Fibroblast of skin of scalp (primary cell): Measurements from ENCODE around the gene LCE6A.

ENCODE experiments used
- DNase-seq: peaks from one replicate; pipeline ENCODE4 v3.0.0-alpha.2; 2013

LCE6A gene

GRCh38 chr1:152876827-152877226, 34.2 kb downstream of the LCE6A start:
- DNase-seq, result no peak

GRCh38 chr1:152878042-152878441, 35.4 kb downstream of the LCE6A start, which contains the start of gene SMCP:
Gene SMCP, plus strand, starts transcription at chr1:152878322. Its CDS starts 6,101 bp downstream, at chr1:152884423.
- no peak for DNase-seq

- DNase-seq, result no peak
Measured at GRCh38 chr1:152879559-152880198, 37.0 kb downstream of the LCE6A start.

- no peak for DNase-seq
Measured at GRCh38 chr1:152880316-152880715, 37.7 kb downstream of the LCE6A start.

- no peak for DNase-seq
Measured at GRCh38 chr1:152880907-152881306, 38.3 kb downstream of the LCE6A start.

- no peak for DNase-seq
Measured at GRCh38 chr1:152884085-152884484, 41.4 kb downstream of the LCE6A start.

GRCh38 chr1:152884506-152884905, 41.9 kb downstream of the LCE6A start:
- DNase-seq, result no peak

- DNase-seq, result peak; percentile 72
Measured at GRCh38 chr1:152884966-152885624, 42.4 kb downstream of the LCE6A start.

GRCh38 chr1:152886085-152886484, 43.4 kb downstream of the LCE6A start:
- peak; percentile 46 for DNase-seq

- peak; percentile 31 for DNase-seq
Measured at GRCh38 chr1:152886758-152887409, 44.2 kb downstream of the LCE6A start.

GRCh38 chr1:152888126-152888525, 45.5 kb downstream of the LCE6A start:
- no peak for DNase-seq
